Measurements from ENCODE around the gene ARFRP1.

The ARFRP1 gene

GRCh38 chr20:63701329-63702035, 6.3 kb downstream of the ARFRP1 start:
- no peak for DNase-seq (ENCODE audit: low spot score)

GRCh38 chr20:63701051-63701328, 6.8 kb downstream of the ARFRP1 start:
- no peak for DNase-seq (ENCODE audit: low spot score)

- no peak for DNase-seq (ENCODE audit: low spot score)
These were observed 7.4 kb downstream of the ARFRP1 start for GRCh38 chr20:63700199-63701050.

- DNase-seq (ENCODE audit: low spot score), result no peak
These were observed 8.1 kb downstream of the ARFRP1 start for GRCh38 chr20:63699466-63700198.

GRCh38 chr20:63698739-63699465, 8.9 kb downstream of the ARFRP1 start:
- peak; percentile 25 for DNase-seq (ENCODE audit: low spot score)

GRCh38 chr20:63697868-63698545, 9.8 kb downstream of the ARFRP1 start:
- DNase-seq (ENCODE audit: low spot score), result no peak

GRCh38 chr20:63697357-63697867, 10.4 kb downstream of the ARFRP1 start:
- DNase-seq (ENCODE audit: low spot score), result no peak

- DNase-seq (ENCODE audit: low spot score), result no peak
These were observed 11.0 kb downstream of the ARFRP1 start, which contains the start of gene TNFRSF6B for GRCh38 chr20:63696628-63697356. Gene TNFRSF6B (plus strand): TSS chr20:63696652. CDS start chr20:63696768, 116 bp downstream.

GRCh38 chr20:63696306-63696627, 11.5 kb downstream of the ARFRP1 start:
- DNase-seq (ENCODE audit: low spot score), result no peak

GRCh38 chr20:63695424-63696305, 12.1 kb downstream of the ARFRP1 start:
- DNase-seq (ENCODE audit: low spot score), result no peak

- DNase-seq (ENCODE audit: low spot score), result no peak
These were observed 13.0 kb downstream of the ARFRP1 start for GRCh38 chr20:63694584-63695423.

- no peak for DNase-seq (ENCODE audit: low spot score)
These were observed 13.8 kb downstream of the ARFRP1 start for GRCh38 chr20:63693733-63694583.

- no peak for DNase-seq (ENCODE audit: low spot score)
These were observed 14.6 kb downstream of the ARFRP1 start for GRCh38 chr20:63693083-63693732.

GRCh38 chr20:63692436-63693082, 15.2 kb downstream of the ARFRP1 start:
- DNase-seq (ENCODE audit: low spot score), result no peak

GRCh38 chr20:63691711-63692435, 15.9 kb downstream of the ARFRP1 start:
- no peak for DNase-seq (ENCODE audit: low spot score)
